WTC11 (cell line): Measurements from ENCODE around the gene VAMP1.

ENCODE experiments used
- TF ChIP-seq, protein P1 (sequence below): sonication (generic); formaldehyde crosslinking; IDR thresholded peaks from 2 replicates; pipeline ENCODE4 v1.8.0; 2023; ENCODE audit warnings: missing genetic modification reagents, mild to moderate bottlenecking, borderline replicate concordance
- TF ChIP-seq, protein P2 (sequence below): sonication (generic); formaldehyde crosslinking; IDR thresholded peaks from 2 replicates; pipeline ENCODE4 v1.8.0; 2023; ENCODE audit warnings: missing genetic modification reagents
- TF ChIP-seq, protein P3 (sequence below): sonication (generic); formaldehyde crosslinking; IDR thresholded peaks from 2 replicates; pipeline ENCODE4 v1.8.1; 2023; ENCODE audit warnings: mild to moderate bottlenecking, missing genetic modification reagents
- TF ChIP-seq, protein P4 (sequence below): fragments of 200-600 bp; IDR thresholded peaks from 2 replicates; pipeline ENCODE4 v1.8.0; 2022; ENCODE audit warnings: antibody characterized with exemption

DNA sequence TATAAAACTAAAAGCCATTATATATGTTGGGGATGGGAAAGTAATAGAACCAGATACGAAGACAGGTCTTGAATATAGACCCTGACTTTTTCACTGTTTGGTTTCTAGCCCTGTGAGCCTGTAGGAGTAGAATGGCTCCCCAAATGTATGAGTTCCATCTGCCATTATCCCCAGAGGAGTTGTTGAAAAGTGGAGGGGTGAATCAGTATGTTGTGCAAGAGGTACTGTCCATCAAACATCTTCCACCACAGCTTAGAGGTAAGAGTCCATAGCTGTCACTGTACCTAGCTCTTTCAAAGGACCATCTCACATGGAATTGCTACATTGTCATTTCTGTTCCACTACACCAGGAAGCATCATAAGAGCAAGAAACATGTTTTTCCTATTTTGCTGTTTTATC is 24.5 kb upstream of the VAMP1 start:
- TF ChIP-seq, protein P1, sequence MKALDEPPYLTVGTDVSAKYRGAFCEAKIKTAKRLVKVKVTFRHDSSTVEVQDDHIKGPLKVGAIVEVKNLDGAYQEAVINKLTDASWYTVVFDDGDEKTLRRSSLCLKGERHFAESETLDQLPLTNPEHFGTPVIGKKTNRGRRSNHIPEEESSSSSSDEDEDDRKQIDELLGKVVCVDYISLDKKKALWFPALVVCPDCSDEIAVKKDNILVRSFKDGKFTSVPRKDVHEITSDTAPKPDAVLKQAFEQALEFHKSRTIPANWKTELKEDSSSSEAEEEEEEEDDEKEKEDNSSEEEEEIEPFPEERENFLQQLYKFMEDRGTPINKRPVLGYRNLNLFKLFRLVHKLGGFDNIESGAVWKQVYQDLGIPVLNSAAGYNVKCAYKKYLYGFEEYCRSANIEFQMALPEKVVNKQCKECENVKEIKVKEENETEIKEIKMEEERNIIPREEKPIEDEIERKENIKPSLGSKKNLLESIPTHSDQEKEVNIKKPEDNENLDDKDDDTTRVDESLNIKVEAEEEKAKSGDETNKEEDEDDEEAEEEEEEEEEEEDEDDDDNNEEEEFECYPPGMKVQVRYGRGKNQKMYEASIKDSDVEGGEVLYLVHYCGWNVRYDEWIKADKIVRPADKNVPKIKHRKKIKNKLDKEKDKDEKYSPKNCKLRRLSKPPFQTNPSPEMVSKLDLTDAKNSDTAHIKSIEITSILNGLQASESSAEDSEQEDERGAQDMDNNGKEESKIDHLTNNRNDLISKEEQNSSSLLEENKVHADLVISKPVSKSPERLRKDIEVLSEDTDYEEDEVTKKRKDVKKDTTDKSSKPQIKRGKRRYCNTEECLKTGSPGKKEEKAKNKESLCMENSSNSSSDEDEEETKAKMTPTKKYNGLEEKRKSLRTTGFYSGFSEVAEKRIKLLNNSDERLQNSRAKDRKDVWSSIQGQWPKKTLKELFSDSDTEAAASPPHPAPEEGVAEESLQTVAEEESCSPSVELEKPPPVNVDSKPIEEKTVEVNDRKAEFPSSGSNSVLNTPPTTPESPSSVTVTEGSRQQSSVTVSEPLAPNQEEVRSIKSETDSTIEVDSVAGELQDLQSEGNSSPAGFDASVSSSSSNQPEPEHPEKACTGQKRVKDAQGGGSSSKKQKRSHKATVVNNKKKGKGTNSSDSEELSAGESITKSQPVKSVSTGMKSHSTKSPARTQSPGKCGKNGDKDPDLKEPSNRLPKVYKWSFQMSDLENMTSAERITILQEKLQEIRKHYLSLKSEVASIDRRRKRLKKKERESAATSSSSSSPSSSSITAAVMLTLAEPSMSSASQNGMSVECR (CRISPR knock-in tag): no peak
- TF ChIP-seq, protein P2, sequence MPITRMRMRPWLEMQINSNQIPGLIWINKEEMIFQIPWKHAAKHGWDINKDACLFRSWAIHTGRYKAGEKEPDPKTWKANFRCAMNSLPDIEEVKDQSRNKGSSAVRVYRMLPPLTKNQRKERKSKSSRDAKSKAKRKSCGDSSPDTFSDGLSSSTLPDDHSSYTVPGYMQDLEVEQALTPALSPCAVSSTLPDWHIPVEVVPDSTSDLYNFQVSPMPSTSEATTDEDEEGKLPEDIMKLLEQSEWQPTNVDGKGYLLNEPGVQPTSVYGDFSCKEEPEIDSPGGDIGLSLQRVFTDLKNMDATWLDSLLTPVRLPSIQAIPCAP (CRISPR knock-in tag): no peak
- TF ChIP-seq, protein P3, sequence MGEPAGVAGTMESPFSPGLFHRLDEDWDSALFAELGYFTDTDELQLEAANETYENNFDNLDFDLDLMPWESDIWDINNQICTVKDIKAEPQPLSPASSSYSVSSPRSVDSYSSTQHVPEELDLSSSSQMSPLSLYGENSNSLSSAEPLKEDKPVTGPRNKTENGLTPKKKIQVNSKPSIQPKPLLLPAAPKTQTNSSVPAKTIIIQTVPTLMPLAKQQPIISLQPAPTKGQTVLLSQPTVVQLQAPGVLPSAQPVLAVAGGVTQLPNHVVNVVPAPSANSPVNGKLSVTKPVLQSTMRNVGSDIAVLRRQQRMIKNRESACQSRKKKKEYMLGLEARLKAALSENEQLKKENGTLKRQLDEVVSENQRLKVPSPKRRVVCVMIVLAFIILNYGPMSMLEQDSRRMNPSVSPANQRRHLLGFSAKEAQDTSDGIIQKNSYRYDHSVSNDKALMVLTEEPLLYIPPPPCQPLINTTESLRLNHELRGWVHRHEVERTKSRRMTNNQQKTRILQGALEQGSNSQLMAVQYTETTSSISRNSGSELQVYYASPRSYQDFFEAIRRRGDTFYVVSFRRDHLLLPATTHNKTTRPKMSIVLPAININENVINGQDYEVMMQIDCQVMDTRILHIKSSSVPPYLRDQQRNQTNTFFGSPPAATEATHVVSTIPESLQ (CRISPR knock-in tag): no peak
- TF ChIP-seq, protein P4, sequence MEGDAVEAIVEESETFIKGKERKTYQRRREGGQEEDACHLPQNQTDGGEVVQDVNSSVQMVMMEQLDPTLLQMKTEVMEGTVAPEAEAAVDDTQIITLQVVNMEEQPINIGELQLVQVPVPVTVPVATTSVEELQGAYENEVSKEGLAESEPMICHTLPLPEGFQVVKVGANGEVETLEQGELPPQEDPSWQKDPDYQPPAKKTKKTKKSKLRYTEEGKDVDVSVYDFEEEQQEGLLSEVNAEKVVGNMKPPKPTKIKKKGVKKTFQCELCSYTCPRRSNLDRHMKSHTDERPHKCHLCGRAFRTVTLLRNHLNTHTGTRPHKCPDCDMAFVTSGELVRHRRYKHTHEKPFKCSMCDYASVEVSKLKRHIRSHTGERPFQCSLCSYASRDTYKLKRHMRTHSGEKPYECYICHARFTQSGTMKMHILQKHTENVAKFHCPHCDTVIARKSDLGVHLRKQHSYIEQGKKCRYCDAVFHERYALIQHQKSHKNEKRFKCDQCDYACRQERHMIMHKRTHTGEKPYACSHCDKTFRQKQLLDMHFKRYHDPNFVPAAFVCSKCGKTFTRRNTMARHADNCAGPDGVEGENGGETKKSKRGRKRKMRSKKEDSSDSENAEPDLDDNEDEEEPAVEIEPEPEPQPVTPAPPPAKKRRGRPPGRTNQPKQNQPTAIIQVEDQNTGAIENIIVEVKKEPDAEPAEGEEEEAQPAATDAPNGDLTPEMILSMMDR: no peak
